Trophoblast cell (in vitro differentiated cells and primary cell): ENCODE results near the gene IGFALS.

Experiments
- DNase-seq, 2 donors: peaks; one replicate each; pipeline ENCODE4 v3.0.0-alpha.2; 2016
- H2AFZ ChIP-seq: 2 replicates; pipeline ENCODE4 v1.6.1; 2013; ENCODE audit warnings: low read length, moderate library complexity, mild to moderate bottlenecking; ENCODE audit not compliant: insufficient read depth, poor library complexity
- H2AK5ac ChIP-seq: 2 replicates; pipeline ENCODE4 v1.6.1; 2013; ENCODE audit warnings: mild to moderate bottlenecking, low read length
- H2BK120ac ChIP-seq: 2 replicates; pipeline ENCODE4 v1.6.1; 2013; ENCODE audit warnings: low read length, mild to moderate bottlenecking, moderate library complexity; ENCODE audit not compliant: insufficient read depth, poor library complexity
- H2BK12ac ChIP-seq: 2 replicates; pipeline ENCODE4 v1.6.1; 2013; ENCODE audit warnings: mild to moderate bottlenecking, low read length, moderate library complexity
- H2BK5ac ChIP-seq: 2 replicates; pipeline ENCODE4 v1.6.1; 2013; ENCODE audit warnings: low read length, low read depth, moderate library complexity, mild to moderate bottlenecking; ENCODE audit not compliant: poor library complexity
- H3K14ac ChIP-seq: 2 replicates; pipeline ENCODE4 v1.6.1; 2013; ENCODE audit warnings: mild to moderate bottlenecking, low read length
- H3K18ac ChIP-seq: 2 replicates; pipeline ENCODE4 v1.6.1; 2013; ENCODE audit warnings: mild to moderate bottlenecking, low read length
- H3K23ac ChIP-seq: 2 replicates; pipeline ENCODE4 v1.6.1; 2013; ENCODE audit warnings: low read length
- H3K27ac ChIP-seq: 2 replicates; pipeline ENCODE4 v1.5.1; 2013; ENCODE audit warnings: low read depth, mild to moderate bottlenecking, inconsistent platforms, low read length, moderate library complexity
- H3K27me3 ChIP-seq: 2 replicates; pipeline ENCODE4 v1.6.1; 2013; ENCODE audit warnings: inconsistent platforms, mild to moderate bottlenecking, low read length, moderate library complexity; ENCODE audit not compliant: insufficient read depth
- H3K36me3 ChIP-seq, 2 experiments: 1 replicate in 1 of 2; 2 replicates in 1 of 2; pipeline ENCODE4 v1.6.1; 2013; ENCODE audit warnings: low read length in 2 of 2, mild to moderate bottlenecking in 2 of 2, moderate library complexity in 1 of 2; ENCODE audit not compliant: insufficient read depth in 2 of 2, control insufficient read depth in 1 of 2
- H3K4ac ChIP-seq: 2 replicates; pipeline ENCODE4 v1.6.1; 2013; ENCODE audit warnings: low read depth, mild to moderate bottlenecking, low read length, moderate library complexity
- H3K4me1 ChIP-seq, 2 experiments: 1 replicate in 1 of 2; 2 replicates in 1 of 2; pipeline ENCODE4 v1.6.1; 2013; ENCODE audit warnings: low read length in 2 of 2, mild to moderate bottlenecking in 2 of 2, moderate library complexity in 1 of 2; ENCODE audit not compliant: insufficient read depth in 2 of 2, control insufficient read depth in 1 of 2
- H3K4me2 ChIP-seq: 2 replicates; pipeline ENCODE4 v1.6.1; 2013; ENCODE audit warnings: inconsistent platforms, mild to moderate bottlenecking, low read length, moderate library complexity
- H3K4me3 ChIP-seq: 2 replicates; pipeline ENCODE4 v1.5.1; 2013; ENCODE audit warnings: mild to moderate bottlenecking, low read depth, low read length, inconsistent platforms
- H3K79me1 ChIP-seq: one replicate; pipeline ENCODE4 v1.6.1; 2013; ENCODE audit warnings: low read length
- H3K79me2 ChIP-seq: 2 replicates; pipeline ENCODE4 v1.6.1; 2013; ENCODE audit warnings: low read length, mild to moderate bottlenecking; ENCODE audit not compliant: control insufficient read depth, insufficient read depth, poor library complexity
- H3K9ac ChIP-seq: 2 replicates; pipeline ENCODE4 v1.6.1; 2013; ENCODE audit warnings: mild to moderate bottlenecking, low read length
- H3K9me3 ChIP-seq: 2 replicates; pipeline ENCODE4 v1.6.1; 2013; ENCODE audit warnings: low read depth, mild to moderate bottlenecking, control low read depth, inconsistent platforms, low read length; ENCODE audit not compliant: insufficient read depth
- H4K12ac ChIP-seq: 2 replicates; pipeline ENCODE4 v1.6.1; 2013; ENCODE audit warnings: low read depth, mild to moderate bottlenecking, low read length, moderate library complexity
- H4K8ac ChIP-seq: 2 replicates; pipeline ENCODE4 v1.6.1; 2013; ENCODE audit warnings: low read depth, mild to moderate bottlenecking, low read length, moderate library complexity
- H4K91ac ChIP-seq: one replicate; pipeline ENCODE4 v1.6.1; 2013; ENCODE audit warnings: low read depth, mild to moderate bottlenecking, low read length, moderate library complexity
- WGBS: extraction: QIAGEN DNeasy Blood & Tissue Kit; methylation state at CpG from one replicate; pipeline ENCODE4 v1.1.7; 2013; ENCODE audit warnings: missing lambda C conversion rate; ENCODE audit not compliant: insufficient read length, insufficient coverage; ENCODE audit errors: extremely low coverage; 5-methylcytosine and 5-hydroxymethylcytosine counted together

Gene IGFALS

GRCh38 chr16:1825864-1826690 is 32.6 kb upstream of the IGFALS start:
- Histone ChIP-seq H2BK12ac (no peak overlapping the region), H3K27ac (peak overlapping the region; percentile 48), H2AFZ (no peak overlapping the region), H3K23ac (no peak overlapping the region), H2BK120ac (no peak overlapping the region), H3K14ac (peak overlapping the region; percentile 55), H3K4ac (no peak overlapping the region), H3K79me1 (peaks cover 8% of the 10 kb centered on the region), H3K4me1 (peaks cover 0 to 5% of the 10 kb centered on the region in 2 experiments), H3K27me3 (no peaks in the 10 kb centered on the region), H4K8ac (peak overlapping the region; percentile 67), H4K91ac (peak overlapping the region; percentile 64), H3K18ac (peak overlapping the region; percentile 19), H3K79me2 (peaks cover 8% of the 10 kb centered on the region), H3K4me3 (peak overlapping the region; percentile 72), H2AK5ac (no peak overlapping the region), H3K36me3 (peaks cover 12 to 14% of the 10 kb centered on the region in 2 experiments), H4K12ac (peak overlapping the region; percentile 35), H2BK5ac (no peak overlapping the region), H3K9ac (peak overlapping the region; percentile 72), H3K4me2 (peak overlapping the region; percentile 67), H3K9me3 (no peaks in the 10 kb centered on the region)
- no CpG with 5 or more reads among the region's 96 CpGs for WGBS
- DNase-seq, result peak; percentile 52 to 74

- Histone ChIP-seq H3K79me1 (peaks cover 8% of the 10 kb centered on the region), H3K9ac (no peak overlapping the region), H3K36me3 (peaks cover 17 to 20% of the 10 kb centered on the region in 2 experiments), H3K9me3 (no peaks in the 10 kb centered on the region), H4K8ac (no peak overlapping the region), H3K14ac (no peak overlapping the region), H3K4ac (no peak overlapping the region), H2BK5ac (no peak overlapping the region), H4K12ac (no peak overlapping the region), H2BK120ac (no peak overlapping the region), H3K4me2 (peak overlapping the region; percentile 67), H4K91ac (no peak overlapping the region), H2AK5ac (no peak overlapping the region), H3K18ac (peak overlapping the region; percentile 16), H2BK12ac (no peak overlapping the region), H2AFZ (no peak overlapping the region), H3K4me1 (peaks cover 0 to 5% of the 10 kb centered on the region in 2 experiments), H3K4me3 (no peak overlapping the region), H3K79me2 (peaks cover 8% of the 10 kb centered on the region), H3K27me3 (no peaks in the 10 kb centered on the region), H3K23ac (no peak overlapping the region), H3K27ac (no peak overlapping the region)
- DNase-seq, result no peak
- WGBS, result no CpG with 5 or more reads among the region's 15 CpGs
Observed at GRCh38 chr16:1825381-1825863, 31.9 kb upstream of the IGFALS start.

- no peak overlapping the region for H3K14ac ChIP-seq
- no peak overlapping the region for H2AFZ ChIP-seq
- no peak overlapping the region for H3K27ac ChIP-seq
- peaks cover 0 to 5% of the 10 kb centered on the region in 2 experiments for H3K4me1 ChIP-seq
- no peaks in the 10 kb centered on the region for H3K9me3 ChIP-seq
- H3K79me2 ChIP-seq, result peaks cover 8% of the 10 kb centered on the region
- H4K91ac ChIP-seq, result no peak overlapping the region
- no peak overlapping the region for H3K9ac ChIP-seq
- H2BK12ac ChIP-seq, result no peak overlapping the region
- no peak overlapping the region for H3K18ac ChIP-seq
- no peak overlapping the region for H3K4me3 ChIP-seq
- H4K8ac ChIP-seq, result no peak overlapping the region
- no peaks in the 10 kb centered on the region for H3K27me3 ChIP-seq
- no peak overlapping the region for H2BK120ac ChIP-seq
- DNase-seq, result no peak
- no peak overlapping the region for H2BK5ac ChIP-seq
- H3K4me2 ChIP-seq, result no peak overlapping the region
- WGBS, result no CpG with 5 or more reads among the region's 9 CpGs
- H3K4ac ChIP-seq, result no peak overlapping the region
- no peak overlapping the region for H4K12ac ChIP-seq
- H3K36me3 ChIP-seq, result peaks cover 29 to 32% of the 10 kb centered on the region in 2 experiments
- H2AK5ac ChIP-seq, result no peak overlapping the region
- no peak overlapping the region for H3K23ac ChIP-seq
- H3K79me1 ChIP-seq, result peaks cover 8% of the 10 kb centered on the region
Observed at GRCh38 chr16:1823821-1824220, 30.3 kb upstream of the IGFALS start.

- no peaks in the 10 kb centered on the region for H3K9me3 ChIP-seq
- H3K14ac ChIP-seq, result no peak overlapping the region
- H2AFZ ChIP-seq, result no peak overlapping the region
- no peak overlapping the region for H4K8ac ChIP-seq
- no peak overlapping the region for H3K9ac ChIP-seq
- H3K79me1 ChIP-seq, result peaks cover 8% of the 10 kb centered on the region
- H3K18ac ChIP-seq, result no peak overlapping the region
- H3K4me1 ChIP-seq, result peaks cover 0 to 5% of the 10 kb centered on the region in 2 experiments
- peaks cover 37 to 38% of the 10 kb centered on the region in 2 experiments for H3K36me3 ChIP-seq
- no peak overlapping the region for H2BK120ac ChIP-seq
- H4K91ac ChIP-seq, result no peak overlapping the region
- no peak overlapping the region for H2BK12ac ChIP-seq
- H3K4ac ChIP-seq, result no peak overlapping the region
- no CpG with 5 or more reads among the region's 16 CpGs for WGBS
- H3K4me3 ChIP-seq, result no peak overlapping the region
- no peak overlapping the region for H3K4me2 ChIP-seq
- peaks cover 8% of the 10 kb centered on the region for H3K79me2 ChIP-seq
- H2AK5ac ChIP-seq, result no peak overlapping the region
- DNase-seq, result no peak
- no peak overlapping the region for H2BK5ac ChIP-seq
- no peaks in the 10 kb centered on the region for H3K27me3 ChIP-seq
- H3K23ac ChIP-seq, result no peak overlapping the region
- H4K12ac ChIP-seq, result no peak overlapping the region
- no peak overlapping the region for H3K27ac ChIP-seq
Observed at GRCh38 chr16:1822801-1823200, 29.3 kb upstream of the IGFALS start.
